HL-60/S4 (cell line): ENCODE measurements around the gene HTRA2.

Experiments
- in situ Hi-C: fragments of 300-500 bp; cut with MboI; formaldehyde crosslinking; loops from 2 replicates; pipeline ENCODE4 v1.14.3; 2022; ENCODE audit warnings: low sequenced_read_pairs

HTRA2 gene

GRCh38 chr2:74538881-74539339 is 9.2 kb downstream of the HTRA2 start:
- in situ Hi-C loops, result no loop called here

- in situ Hi-C loops, result no loop called here
Measured at GRCh38 chr2:74540291-74540690, 10.6 kb downstream of the HTRA2 start.

- in situ Hi-C loops, result no loop called here
Measured at GRCh38 chr2:74542978-74543377, 13.2 kb downstream of the HTRA2 start.

- in situ Hi-C loops, result no loop called here
Measured at GRCh38 chr2:74544634-74545033, 14.9 kb downstream of the HTRA2 start.

GRCh38 chr2:74546004-74546403 is 16.3 kb downstream of the HTRA2 start:
- in situ Hi-C loops, result no loop called here

- in situ Hi-C loops, result no loop called here
Measured at GRCh38 chr2:74548285-74548899, 18.7 kb downstream of the HTRA2 start.

- in situ Hi-C loops, result no loop called here
Measured at GRCh38 chr2:74548900-74549826, 19.4 kb downstream of the HTRA2 start.

- in situ Hi-C loops, result no loop called here
Measured at GRCh38 chr2:74550231-74550630, 20.5 kb downstream of the HTRA2 start.

- in situ Hi-C loops, result no loop called here
Measured at GRCh38 chr2:74551530-74551929, 21.8 kb downstream of the HTRA2 start.

GRCh38 chr2:74551942-74552913 is 22.5 kb downstream of the HTRA2 start:
- in situ Hi-C loops, result no loop called here

GRCh38 chr2:74552914-74553811 is 23.4 kb downstream of the HTRA2 start:
- in situ Hi-C loops, result no loop called here

GRCh38 chr2:74553892-74554819 is 24.4 kb downstream of the HTRA2 start, which contains the start of the genes DOK1 and LOXL3:
TSS of gene DOK1 (plus strand) at chr2:74554720. CDS start at chr2:74554755, 35 bp downstream.
TSS of gene LOXL3 (minus strand) at chr2:74553942. CDS start at chr2:74552634, 1,308 bp downstream.
- in situ Hi-C loops, result no loop called here

- in situ Hi-C loops, result no loop called here
Measured at GRCh38 chr2:74554820-74555531, 25.2 kb downstream of the HTRA2 start.

GRCh38 chr2:74555610-74556103 is 25.9 kb downstream of the HTRA2 start:
- in situ Hi-C loops, result no loop called here

GRCh38 chr2:74556159-74556558 is 26.4 kb downstream of the HTRA2 start:
- in situ Hi-C loops, result no loop called here

- in situ Hi-C loops, result no loop called here
Measured at GRCh38 chr2:74556831-74557370, 27.2 kb downstream of the HTRA2 start.
